Measurements from ENCODE around the gene ZNRF1. TPM values are rescaled to one million over a fixed set of nuclear protein-coding genes. Genes with fewer than 3 reads are reported as not detected.
"Not testable (repeated sequence)": the region's sequence is repeated elsewhere in the genome, so short reads cannot be mapped to it uniquely, and the experiment has no call there.

Gene ZNRF1
- total RNA-seq, 1 experiment from 2014 or later: 27.1 TPM

- H3K27me3 Mint-ChIP-seq (ENCODE audit: unreplicated experiment): no peaks in the 10 kb centered on the region
- H3K9me3 Mint-ChIP-seq (ENCODE audit: low read depth, unreplicated experiment): no peaks in the 10 kb centered on the region
- no peaks in the 10 kb centered on the region for H3K36me3 Mint-ChIP-seq (ENCODE audit: insufficient read depth, unreplicated experiment)
- DNase-seq: no peak
- TF ChIP-seq CTCF (IDR thresholded peaks at IDR 0.05; ENCODE audit: unreplicated experiment): no peak
- H3K27ac Mint-ChIP-seq (ENCODE audit: unreplicated experiment): no peak overlapping the region
- peaks cover 40% of the 10 kb centered on the region for H3K4me1 Mint-ChIP-seq (ENCODE audit: low read depth, unreplicated experiment)
- intact Hi-C loops (cut with micrococcal nuclease; ENCODE audit: unreplicated experiment): loop anchor here (5.0 kb wide), 1 partner anchor 83 kb away; no protein-coding TSS in a partner anchor
- no TSS peak for BruUV-seq (replicated peaks)
- H3K4me3 Mint-ChIP-seq (ENCODE audit: low read depth, unreplicated experiment): no peak overlapping the region
- CTCF ChIA-PET: interaction anchor here (0.6 to 3.2 kb wide), 3 partner anchors 16 to 97 kb away, joined by 6 to 16 read pairs (median 8); partner anchors contain the start of gene WDR59
Observed at GRCh38 chr16:75014318-75014717, 15.5 kb downstream of the ZNRF1 start.

GRCh38 chr16:75016451-75017081, 17.7 kb downstream of the ZNRF1 start:
- H3K36me3 Mint-ChIP-seq (ENCODE audit: insufficient read depth, unreplicated experiment); H3K27me3 Mint-ChIP-seq (ENCODE audit: unreplicated experiment); BruUV-seq (replicated peaks); intact Hi-C loops (cut with micrococcal nuclease; ENCODE audit: unreplicated experiment); H3K4me3 Mint-ChIP-seq (ENCODE audit: low read depth, unreplicated experiment); H3K9me3 Mint-ChIP-seq (ENCODE audit: low read depth, unreplicated experiment); H3K27ac Mint-ChIP-seq (ENCODE audit: unreplicated experiment): not testable (repeated sequence)
- H3K4me1 Mint-ChIP-seq (ENCODE audit: low read depth, unreplicated experiment): peaks cover 34% of the 10 kb centered on the region
- CTCF ChIA-PET: interaction anchor here (0.5 to 0.7 kb wide), 2 partner anchors 15 to 589 kb away, joined by 3 to 4 read pairs; no protein-coding TSS in a partner anchor
- DNase-seq: peak; percentile 14

GRCh38 chr16:75017670-75018525, 19.1 kb downstream of the ZNRF1 start:
- CTCF ChIA-PET: interaction anchor here (0.6 to 1.3 kb wide), 5 partner anchors 12 to 386 kb away, joined by 3 to 4 read pairs (median 4); no protein-coding TSS in a partner anchor
- peak overlapping the region; percentile 34 for H3K27ac Mint-ChIP-seq (ENCODE audit: unreplicated experiment)
- no TSS peak for BruUV-seq (replicated peaks)

GRCh38 chr16:75019007-75019406, 20.2 kb downstream of the ZNRF1 start:
- Mint-ChIP-seq H3K4me3 (ENCODE audit: low read depth, unreplicated experiment) (no peak overlapping the region), H3K4me1 (ENCODE audit: low read depth, unreplicated experiment) (peaks cover 16% of the 10 kb centered on the region), H3K36me3 (ENCODE audit: insufficient read depth, unreplicated experiment) (no peaks in the 10 kb centered on the region), H3K27ac (ENCODE audit: unreplicated experiment) (no peak overlapping the region), H3K9me3 (ENCODE audit: low read depth, unreplicated experiment) (peaks cover 8% of the 10 kb centered on the region), H3K27me3 (ENCODE audit: unreplicated experiment) (no peaks in the 10 kb centered on the region)
- intact Hi-C loops (cut with micrococcal nuclease; ENCODE audit: unreplicated experiment): no loop called here
- DNase-seq: no peak
- no TSS peak for BruUV-seq (replicated peaks)
- TF ChIP-seq CTCF (IDR thresholded peaks at IDR 0.05; ENCODE audit: unreplicated experiment): no peak
- CTCF ChIA-PET: interaction anchor here (1.3 to 1.5 kb wide), 2 partner anchors 11 to 13 kb away, joined by 3 read pairs; no protein-coding TSS in a partner anchor

More at GRCh38 chr16:75017670-75018525, 19.1 kb downstream of the ZNRF1 start:
- H3K4me1 Mint-ChIP-seq (ENCODE audit: low read depth, unreplicated experiment): peaks cover 21% of the 10 kb centered on the region
- no peaks in the 10 kb centered on the region for H3K27me3 Mint-ChIP-seq (ENCODE audit: unreplicated experiment)
- H3K36me3 Mint-ChIP-seq (ENCODE audit: insufficient read depth, unreplicated experiment): no peaks in the 10 kb centered on the region
- no peak for TF ChIP-seq CTCF (IDR thresholded peaks at IDR 0.05; ENCODE audit: unreplicated experiment)
- intact Hi-C loops (cut with micrococcal nuclease; ENCODE audit: unreplicated experiment): no loop called here
- no peak for DNase-seq
- peaks cover 8% of the 10 kb centered on the region for H3K9me3 Mint-ChIP-seq (ENCODE audit: low read depth, unreplicated experiment)
- peak overlapping the region; percentile 20 for H3K4me3 Mint-ChIP-seq (ENCODE audit: low read depth, unreplicated experiment)
